CD1c-positive myeloid dendritic cell (primary cell): ENCODE data around the gene FXR2.
A peak's percentile ranks its signal among the peaks of the same experiment; 100 is the strongest.

ENCODE experiments used
- DNase-seq: peaks from one replicate; pipeline ENCODE4 v3.0.0-alpha.2; 2016; ENCODE audit errors: extremely low spot score

FXR2 gene

DNA sequence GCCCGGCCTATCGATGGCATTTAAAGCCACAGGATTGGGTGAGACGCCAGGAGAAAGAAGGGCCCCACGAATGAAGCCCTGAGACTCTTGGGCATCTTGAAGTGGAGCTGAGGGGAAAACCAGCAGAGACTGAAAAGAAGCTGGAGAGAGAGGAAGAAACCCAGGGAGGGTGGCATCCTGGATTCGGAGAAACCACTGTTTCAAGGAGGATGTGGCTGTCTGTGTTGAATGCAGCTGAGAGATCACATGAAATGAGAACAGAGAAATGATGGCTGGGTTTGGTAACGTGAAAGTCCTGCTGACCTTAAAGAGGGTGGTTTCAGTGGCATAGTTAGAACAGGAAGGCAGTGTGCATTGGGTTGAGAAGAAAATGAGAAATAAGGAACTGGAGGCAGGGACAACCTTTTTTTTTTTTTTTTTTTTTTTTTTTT is 62.1 kb downstream of the FXR2 start:
- peak; percentile 90 for DNase-seq

DNA sequence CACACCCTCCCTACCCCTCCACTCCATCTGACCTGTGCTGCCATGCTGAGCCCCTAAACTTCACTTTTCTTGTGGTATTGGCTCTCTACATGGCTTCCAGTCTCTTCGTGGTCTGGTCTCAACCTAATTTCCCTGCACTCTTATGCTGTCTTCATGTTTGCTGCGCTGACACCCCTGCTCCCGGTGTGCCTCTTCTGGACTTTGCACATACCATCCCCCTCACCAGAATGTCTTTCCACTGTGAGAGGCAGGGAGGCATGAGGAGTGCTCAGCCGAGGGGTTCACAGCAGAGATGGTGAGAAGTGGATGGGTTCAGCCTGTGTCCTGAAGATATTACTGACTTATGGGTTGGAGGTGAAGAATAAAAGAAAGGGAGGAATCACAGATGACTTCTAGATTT is 63.3 kb downstream of the FXR2 start:
- DNase-seq, result no peak

DNA sequence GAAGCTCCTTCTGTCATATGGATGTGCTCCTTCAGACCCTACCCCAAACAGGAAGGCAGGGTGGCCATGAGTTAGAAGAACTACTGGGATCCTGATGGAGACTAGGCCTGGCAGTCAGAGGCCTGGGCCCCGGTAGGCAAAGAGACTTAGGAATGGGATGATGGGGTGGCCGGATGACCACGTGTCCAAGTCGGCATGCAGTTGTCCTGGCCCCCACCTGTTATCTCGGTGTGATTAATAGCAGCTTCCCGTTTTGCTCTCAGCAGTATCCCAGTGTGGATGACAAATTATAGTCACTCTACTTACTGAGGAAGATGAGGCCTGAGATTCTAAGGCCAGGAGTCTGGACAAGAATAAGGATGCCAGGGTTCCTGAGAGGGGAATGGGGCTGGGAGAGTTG is 64.4 kb downstream of the FXR2 start:
- no peak for DNase-seq

DNA sequence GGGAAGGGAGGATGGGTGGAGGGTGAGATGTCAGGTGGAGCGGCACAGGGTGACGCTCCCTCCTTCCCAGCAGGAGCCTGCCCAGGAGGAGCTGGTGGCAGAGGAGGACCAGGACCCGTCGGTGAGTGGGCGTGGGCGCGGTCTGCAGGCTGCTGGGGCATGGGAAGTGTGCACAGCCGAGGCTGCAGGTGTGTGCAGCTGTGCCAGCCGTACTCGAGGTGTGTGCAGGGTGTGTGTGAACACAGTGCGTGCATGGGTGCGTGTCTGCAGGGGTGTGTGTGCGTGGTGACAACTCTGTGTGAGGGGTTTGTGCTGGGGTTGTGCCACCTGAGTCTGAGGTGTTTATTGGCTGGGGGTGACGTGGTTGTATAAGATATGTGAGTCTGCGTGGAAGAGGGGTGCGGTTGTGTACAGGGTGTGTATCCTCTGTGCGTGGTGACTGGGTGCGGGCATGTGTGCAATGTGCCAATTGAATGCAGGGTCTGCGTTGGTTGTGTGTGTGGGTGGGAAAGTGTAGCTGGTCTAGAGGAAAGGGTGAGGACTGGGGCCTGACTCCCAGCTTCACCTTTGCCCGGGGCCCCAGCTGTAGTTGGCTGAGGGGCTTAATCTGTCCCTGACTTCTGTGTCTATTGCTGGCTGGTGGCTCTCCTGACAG is 65.2 kb downstream of the FXR2 start:
- no peak for DNase-seq

DNA sequence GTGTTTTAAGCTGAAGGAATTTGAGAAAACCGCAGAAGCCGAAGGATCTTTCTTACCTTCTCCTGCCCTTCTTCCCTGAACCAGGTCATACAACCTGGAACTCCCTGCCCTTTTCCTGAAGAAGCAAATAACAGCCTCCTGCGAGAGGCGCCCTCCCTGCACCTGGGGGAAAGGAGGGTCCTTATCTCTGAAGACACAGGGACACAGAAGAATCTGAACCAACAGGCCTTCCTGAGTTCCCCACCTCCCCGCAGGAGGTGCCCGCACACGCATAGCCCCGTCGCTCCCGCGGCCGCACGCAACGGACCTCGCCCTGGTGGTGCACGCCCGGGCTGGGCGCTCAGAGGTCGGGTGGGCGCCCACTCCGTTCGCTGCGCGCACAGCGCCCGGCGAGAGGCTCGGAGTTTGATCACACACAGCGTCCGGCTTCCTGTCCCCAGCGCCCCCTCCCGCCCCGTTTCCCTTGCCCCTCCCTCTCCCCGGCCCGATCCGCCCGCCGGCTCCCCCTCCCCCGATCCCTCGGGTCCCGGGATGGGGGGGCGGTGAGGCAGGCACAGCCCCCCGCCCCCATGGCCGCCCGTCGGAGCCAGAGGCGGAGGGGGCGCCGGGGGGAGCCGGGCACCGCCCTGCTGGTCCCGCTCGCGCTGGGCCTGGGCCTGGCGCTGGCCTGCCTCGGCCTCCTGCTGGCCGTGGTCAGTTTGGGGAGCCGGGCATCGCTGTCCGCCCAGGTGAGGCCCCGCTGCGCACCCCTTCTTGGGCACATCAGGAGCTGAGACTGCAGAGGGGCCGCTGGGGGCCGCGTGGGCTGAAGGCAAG is 65.9 kb downstream of the FXR2 start, which contains the start of gene TNFSF12:
TSS of gene TNFSF12 (plus strand) at position 474 of the 816 bp plus-strand sequence. CDS start at position 570, 96 bp downstream.
- peak; percentile 66 for DNase-seq

DNA sequence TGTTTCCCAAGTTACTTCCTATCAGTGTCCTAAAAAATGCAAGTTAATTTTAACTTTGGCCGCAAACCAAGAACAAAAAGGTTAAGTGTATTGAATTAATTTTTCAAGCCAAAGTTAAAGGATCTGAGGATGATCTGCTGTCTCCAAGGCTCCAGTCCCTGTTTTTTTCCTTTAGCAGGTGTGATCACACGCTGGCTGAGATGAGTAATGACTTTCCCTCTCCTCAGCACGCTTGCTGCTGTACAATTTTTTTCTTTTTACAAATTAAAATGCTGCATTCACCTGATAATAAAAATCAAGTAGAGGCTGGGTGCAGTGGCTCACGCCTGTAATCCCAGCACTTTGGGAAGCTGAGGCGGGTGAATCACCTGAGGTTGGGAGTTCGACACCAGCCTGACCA is 69.8 kb downstream of the FXR2 start:
- DNase-seq, result no peak
